ENCODE results near the gene CR2.
"Not testable (repeated sequence)": the region's sequence is repeated elsewhere in the genome, so short reads cannot be mapped to it uniquely, and the experiment has no call there.

CR2 gene

DNA sequence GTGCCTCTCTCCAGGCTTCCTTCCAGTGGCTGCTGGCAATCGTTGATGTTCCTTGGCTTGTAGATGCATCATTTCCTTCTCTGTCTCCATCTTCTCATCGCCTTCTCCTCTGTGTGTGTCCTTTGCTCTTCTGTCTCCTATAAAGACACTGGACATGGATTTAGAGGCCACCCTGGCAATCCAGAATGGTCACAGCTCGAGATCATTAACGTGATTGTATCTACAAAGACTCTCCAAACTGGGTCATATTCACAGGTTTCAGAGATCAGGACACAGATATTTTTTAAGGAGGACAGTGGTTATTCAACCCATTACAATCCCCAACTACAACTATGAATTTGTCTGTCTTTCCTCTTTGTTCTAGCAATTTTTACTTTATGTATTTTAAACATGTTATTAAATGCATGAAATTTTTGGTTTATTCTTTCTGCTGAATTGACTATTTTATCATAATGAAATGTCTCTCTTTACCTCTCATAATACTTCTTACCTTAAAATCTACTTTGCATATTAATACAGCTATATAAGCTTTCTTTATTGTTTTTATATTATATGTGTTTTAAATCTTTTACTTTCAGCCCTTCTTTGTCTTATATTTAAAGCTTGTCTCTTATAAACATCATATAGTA is 64.6 kb downstream of the CR2 start:
- no peak for TF ChIP-seq CTCF (IDR thresholded peaks at IDR 0.05)
- no peak for DNase-seq (ENCODE audit: low spot score)
- no peak overlapping the region for H3K27ac ChIP-seq
- no peak overlapping the region for H3K4me3 ChIP-seq

DNA sequence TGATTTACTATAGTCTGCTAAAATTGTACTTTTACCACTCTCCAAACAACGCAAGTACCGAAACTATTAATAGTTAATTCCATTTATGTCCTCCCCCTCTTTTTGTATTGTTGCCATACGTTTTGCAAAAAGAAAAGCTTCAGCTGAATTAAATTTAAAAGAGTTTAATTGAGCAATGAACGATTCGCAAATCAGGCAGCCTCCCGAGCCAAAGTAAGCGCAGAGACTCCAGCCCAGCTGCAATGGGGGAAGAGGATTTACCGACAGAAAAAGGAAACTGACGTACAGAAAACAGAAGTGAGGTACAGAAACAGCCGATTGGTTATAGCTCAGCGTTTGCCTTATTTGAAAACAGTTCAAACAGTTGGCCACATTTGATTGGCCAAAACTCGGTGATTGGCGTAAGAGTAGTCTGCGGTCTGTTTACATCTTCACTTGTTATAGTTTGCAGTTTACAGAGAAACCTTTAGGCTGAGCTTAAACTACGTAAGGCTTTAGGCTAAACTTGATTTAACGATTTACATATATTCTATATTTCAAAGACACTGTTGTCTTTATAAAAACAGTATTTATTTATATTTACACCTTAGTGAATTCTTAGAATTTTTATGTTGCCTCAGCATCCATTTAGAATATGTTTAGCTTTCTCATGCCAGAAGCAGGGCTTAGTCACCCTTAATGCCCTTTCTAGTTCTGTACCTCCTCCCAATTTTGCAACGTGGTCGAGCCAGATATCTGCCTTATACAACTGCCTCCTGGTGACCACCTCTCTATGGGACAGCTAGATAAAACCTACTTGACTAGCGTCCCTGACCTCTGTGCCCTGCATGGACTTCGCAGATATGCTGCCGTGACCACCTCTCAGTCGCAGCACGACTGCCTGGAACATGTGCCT is 65.6 kb downstream of the CR2 start:
- Histone ChIP-seq H3K4me3 (no peak overlapping the region), H3K27ac (no peak overlapping the region)
- no peak for TF ChIP-seq CTCF (IDR thresholded peaks at IDR 0.05)
- DNase-seq (ENCODE audit: low spot score): no peak

- H3K27ac ChIP-seq; H3K4me3 ChIP-seq; DNase-seq (ENCODE audit: low spot score): not testable (repeated sequence)
Observed at GRCh38 chr1:207520400-207521345, 66.5 kb downstream of the CR2 start.

DNA sequence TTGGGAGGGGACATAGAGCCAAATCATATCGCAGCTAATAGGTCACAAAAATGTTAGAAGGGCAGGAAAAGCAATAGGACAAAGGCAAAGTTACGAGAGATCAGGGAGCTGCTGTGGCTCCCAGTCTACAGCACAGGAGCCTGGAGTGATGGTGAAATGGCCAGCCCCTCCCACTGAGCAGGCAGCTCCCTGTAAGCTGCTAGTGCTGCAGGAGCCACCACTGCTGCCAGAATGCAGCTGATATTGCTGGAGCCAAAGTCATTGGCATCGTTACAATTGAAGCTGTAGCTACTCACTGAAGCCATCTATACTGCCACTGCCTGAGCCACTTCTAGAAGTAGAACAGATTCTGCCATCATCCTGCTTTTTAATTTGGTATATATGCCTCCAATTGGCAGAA is 71.1 kb downstream of the CR2 start:
- DNase-seq (ENCODE audit: low spot score); H3K27ac ChIP-seq; H3K4me3 ChIP-seq: not testable (repeated sequence)

DNA sequence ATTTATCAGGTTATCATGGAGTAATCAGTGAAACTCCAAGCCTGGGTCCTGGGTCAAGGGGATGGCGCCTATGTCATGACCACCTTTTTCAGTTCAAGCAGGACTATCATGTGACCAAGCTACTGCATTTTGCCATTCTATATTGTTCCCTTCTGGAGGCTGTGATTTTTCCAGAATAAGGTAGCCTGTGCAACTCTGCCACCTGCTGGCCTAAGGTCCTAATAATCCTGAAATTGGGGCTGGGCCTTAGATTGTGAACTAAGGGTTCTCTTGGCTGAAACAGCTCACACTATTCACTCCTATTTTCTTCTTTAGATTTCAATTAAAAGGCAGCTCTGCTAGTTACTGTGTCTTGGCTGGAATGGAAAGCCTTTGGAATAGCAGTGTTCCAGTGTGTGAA is 74.3 kb downstream of the CR2 start:
- not testable (repeated sequence) for H3K4me3 ChIP-seq; H3K27ac ChIP-seq; DNase-seq (ENCODE audit: low spot score)

GRCh38 chr1:207536263-207536662 is 82.1 kb downstream of the CR2 start:
- not testable (repeated sequence) for H3K4me3 ChIP-seq; H3K27ac ChIP-seq; DNase-seq (ENCODE audit: low spot score)

Measured in coronary artery (tissue), 2 donors.